HG03196 (cell line): ENCODE results near the gene RASA3.

Source experiments
- ATAC-seq: cut with Tn5 transposase; IDR thresholded peaks from one replicate; pipeline ENCODE4 v1.9.1; 2021; ENCODE audit not compliant: unreplicated experiment

Gene RASA3

GRCh38 chr13:114071991-114072390, 60.4 kb downstream of the RASA3 start:
- ATAC-seq, result no peak

DNA sequence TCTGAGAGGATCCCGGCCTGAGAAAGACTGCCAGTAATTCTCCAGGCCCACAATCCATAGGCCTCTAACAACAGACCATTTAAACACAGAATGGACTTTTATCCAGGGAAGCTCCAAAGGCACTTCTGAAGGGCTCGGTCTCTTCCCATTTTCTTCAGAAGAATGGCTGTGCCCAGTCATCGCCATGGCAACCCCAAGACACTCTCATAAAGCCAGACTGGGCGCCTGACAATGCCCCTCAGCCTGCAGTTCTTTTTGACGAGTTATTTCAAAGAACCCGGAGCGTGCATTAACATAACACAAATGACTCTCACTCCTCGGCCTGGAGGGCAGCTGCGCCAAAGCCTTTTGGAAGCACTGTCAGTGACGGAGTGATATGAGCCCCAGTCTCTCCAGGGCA, 61.0 kb downstream of the RASA3 start:
- no peak for ATAC-seq

GRCh38 chr13:114070098-114070799, 62.2 kb downstream of the RASA3 start:
- no peak for ATAC-seq

DNA sequence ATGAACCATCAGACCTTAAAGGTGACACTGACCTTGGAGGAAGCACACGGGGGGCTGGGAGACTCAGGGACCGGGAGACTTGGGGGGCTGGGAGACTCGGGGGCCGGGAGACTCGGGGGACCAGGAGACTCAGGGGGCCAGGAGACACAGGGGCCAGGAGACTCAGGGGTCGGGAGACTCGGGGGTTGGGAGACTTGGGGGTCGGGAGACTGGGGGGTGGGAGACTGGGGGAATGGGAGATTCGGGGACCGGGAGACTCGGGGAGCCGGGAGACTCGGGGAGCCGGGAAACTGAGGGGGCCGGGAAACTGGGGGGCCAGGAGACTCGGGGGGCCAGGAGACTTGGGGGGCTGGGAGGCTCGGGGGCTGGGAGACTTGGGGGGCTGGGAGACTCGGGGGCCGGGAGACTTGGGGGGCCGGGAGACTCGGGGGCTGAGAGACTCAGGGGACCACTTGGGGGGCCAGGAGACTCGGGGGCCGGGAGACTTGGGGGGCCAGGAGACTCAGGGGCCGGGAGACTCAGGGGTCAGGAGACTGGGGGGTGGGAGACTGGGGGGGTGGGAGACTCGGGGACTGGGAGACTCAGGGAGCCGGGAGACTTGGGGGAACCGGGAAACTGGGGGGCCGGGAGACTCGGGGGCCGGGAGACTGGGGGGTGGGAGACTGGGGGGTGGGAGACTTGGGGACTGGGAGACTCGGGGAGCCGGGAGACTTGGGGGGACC, 62.9 kb downstream of the RASA3 start:
- ATAC-seq, result no peak

GRCh38 chr13:114068656-114069318, 63.6 kb downstream of the RASA3 start:
- ATAC-seq, result no peak

- ATAC-seq, result no peak
Measured at GRCh38 chr13:114067886-114068651, 64.4 kb downstream of the RASA3 start.

DNA sequence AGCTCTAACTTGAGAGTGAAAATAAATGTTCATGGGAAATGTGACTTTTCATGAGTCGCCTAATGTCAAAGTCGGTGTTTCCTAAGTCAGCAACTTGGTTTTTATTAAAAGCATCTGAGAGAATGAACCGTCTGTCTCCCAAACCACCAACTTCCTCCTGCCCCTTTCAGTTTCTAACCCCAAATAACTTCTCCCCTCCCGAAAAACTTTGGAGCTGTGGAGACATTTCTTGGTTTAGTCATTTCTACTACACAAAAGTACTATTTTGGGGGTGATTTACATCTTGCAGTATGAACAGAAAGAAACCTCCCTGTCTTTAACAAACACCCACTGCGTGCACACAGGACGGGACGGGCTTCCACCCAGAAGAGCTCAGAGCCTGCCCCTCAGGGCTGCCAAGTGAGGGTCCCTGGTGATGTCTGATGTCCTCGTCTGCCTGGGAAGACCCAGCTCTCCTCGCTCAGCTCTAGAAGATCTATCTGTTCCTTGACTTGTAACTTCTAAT, 65.0 kb downstream of the RASA3 start:
- peak; percentile 60 for ATAC-seq

GRCh38 chr13:114066956-114067355, 65.5 kb downstream of the RASA3 start:
- no peak for ATAC-seq

DNA sequence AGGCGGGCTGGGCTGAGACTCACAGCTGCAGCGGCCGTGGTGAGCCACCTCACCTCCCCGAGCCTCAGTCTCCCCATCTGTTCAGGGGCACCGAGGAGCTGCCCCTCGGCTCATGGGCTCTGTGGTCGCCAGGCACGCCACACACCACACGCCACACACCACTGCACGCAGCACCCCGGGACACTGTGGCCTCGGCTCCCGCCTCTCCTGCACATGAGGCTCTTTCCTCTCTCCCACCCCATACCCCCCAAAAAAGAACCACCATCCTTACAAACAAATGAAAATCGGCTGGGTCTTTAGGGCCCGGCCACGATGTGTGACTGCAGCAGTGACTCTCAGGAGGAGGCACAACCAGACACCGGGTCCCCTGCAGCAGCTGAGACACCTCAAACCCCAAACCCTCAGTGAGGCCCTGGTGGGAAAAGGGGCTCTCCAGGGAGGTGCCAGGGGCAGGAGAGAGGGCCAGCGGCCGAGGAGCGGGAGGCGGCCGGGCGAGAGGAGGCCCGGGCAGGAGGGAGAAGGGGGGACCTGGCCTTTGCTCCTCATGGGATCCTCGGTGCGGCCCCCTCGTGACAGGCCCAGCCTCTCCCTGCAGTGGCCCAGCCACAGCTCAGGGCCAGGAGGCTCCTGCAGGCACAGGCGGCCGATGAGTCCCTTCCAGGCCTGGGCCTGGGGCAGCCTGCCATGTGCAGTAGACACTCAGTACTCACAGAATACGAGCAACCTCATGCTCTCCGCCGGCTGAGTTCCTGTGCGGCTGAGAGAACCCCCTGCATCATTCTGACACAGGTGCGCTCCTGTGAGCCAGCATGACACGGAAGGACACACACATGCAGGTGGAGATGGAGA, 66.3 kb downstream of the RASA3 start:
- ATAC-seq, result no peak

- ATAC-seq, result peak; percentile 50
Measured at GRCh38 chr13:114065141-114065925, 67.1 kb downstream of the RASA3 start.

- ATAC-seq, result no peak
Measured at GRCh38 chr13:114064450-114065140, 67.8 kb downstream of the RASA3 start.

GRCh38 chr13:114063545-114064449, 68.6 kb downstream of the RASA3 start:
- no peak for ATAC-seq

DNA sequence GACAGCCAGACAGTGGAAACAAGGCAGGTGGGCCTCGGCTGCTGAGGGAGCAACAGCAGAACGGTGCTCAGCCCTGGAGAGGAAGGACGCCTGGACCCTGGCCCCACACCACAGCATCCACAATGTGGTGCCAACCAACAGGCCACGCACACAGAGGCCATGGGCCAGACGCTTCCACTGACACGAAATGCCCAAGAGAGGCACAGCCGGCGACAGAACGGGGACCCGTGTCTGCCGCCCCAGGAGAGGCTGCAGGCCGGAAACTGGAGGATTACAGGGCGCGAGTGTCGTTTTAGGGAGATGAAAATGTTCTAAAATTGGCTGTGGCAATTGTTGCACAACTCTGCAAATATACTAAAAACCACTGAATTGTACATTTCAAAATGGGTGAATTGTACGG, 69.7 kb downstream of the RASA3 start:
- ATAC-seq, result no peak

- ATAC-seq, result no peak
Measured at GRCh38 chr13:114062341-114062740, 70.1 kb downstream of the RASA3 start.

GRCh38 chr13:114061744-114062143, 70.7 kb downstream of the RASA3 start:
- no peak for ATAC-seq

GRCh38 chr13:114061047-114061446, 71.4 kb downstream of the RASA3 start:
- no peak for ATAC-seq

DNA sequence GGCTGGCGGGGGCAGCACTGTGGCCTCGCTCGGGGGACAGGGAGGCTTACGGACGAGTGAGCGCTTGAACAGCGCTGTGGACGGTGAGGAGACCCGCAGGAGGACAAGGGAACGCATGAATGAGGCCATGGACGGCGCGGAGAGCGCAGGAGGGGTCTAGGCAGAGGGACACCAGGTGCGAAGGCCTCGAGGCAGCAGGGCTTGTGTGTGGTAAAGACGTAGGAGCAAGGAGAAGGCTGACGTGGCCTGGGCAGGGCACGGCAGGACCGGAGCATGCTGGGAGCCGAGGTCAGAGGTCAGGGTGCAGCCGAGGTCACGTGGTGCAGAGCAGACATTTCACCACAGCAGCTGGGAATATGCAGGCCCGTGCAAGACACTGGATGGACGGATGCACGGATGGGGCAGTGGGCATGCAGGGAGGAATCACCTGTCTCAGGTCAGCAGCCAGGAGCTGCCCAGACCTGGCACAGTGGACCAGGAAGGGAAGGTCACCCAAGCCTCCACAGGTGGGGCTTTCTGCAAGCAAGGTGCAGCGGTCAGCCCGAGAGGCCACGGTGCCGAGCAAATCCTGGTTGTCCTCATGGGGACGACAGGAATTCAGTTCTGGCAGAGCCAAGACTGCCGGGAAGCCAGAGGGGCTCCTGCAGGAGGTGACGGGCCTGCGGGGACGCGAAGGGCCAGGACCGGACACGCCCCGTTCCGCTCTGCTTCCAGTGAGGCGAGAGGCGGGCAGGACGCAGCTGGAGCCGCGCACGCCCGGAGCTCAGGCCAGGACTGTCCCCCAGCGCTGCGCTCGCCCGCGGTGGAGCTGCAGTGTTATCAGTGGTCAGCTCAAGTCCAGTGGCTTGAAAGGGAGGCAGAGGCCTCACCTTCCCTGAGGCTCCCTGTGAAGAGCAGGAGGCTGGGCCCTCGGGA, 72.2 kb downstream of the RASA3 start:
- ATAC-seq, result no peak
